ENCODE data around the gene NSA2.
"Not testable (repeated sequence)": the region's sequence is repeated elsewhere in the genome, so short reads cannot be mapped to it uniquely, and the experiment has no call there.

The NSA2 gene

GRCh38 chr5:74787424-74787823, 20.4 kb downstream of the NSA2 start:
- ATAC-seq, result no peak
- H3K27ac Mint-ChIP-seq, result no peak overlapping the region
- no peaks in the 10 kb centered on the region for H3K9me3 Mint-ChIP-seq
- H3K4me3 Mint-ChIP-seq, result no peak overlapping the region
- no peaks in the 10 kb centered on the region for H3K4me1 Mint-ChIP-seq
- no peaks in the 10 kb centered on the region for H3K27me3 Mint-ChIP-seq
- no peak for DNase-seq

GRCh38 chr5:74791669-74792068, 24.6 kb downstream of the NSA2 start:
- not testable (repeated sequence) for H3K4me3 Mint-ChIP-seq, DNase-seq, H3K27me3 Mint-ChIP-seq, ATAC-seq, H3K4me1 Mint-ChIP-seq, H3K9me3 Mint-ChIP-seq, H3K27ac Mint-ChIP-seq

GRCh38 chr5:74798977-74799911, 32.2 kb downstream of the NSA2 start:
- ATAC-seq, result no peak
- DNase-seq, result no peak
- no peak overlapping the region for H3K4me3 Mint-ChIP-seq
- H3K9me3 Mint-ChIP-seq, result no peaks in the 10 kb centered on the region
- H3K27me3 Mint-ChIP-seq, result no peaks in the 10 kb centered on the region
- no peak overlapping the region for H3K27ac Mint-ChIP-seq
- H3K4me1 Mint-ChIP-seq, result no peaks in the 10 kb centered on the region

- ATAC-seq, result no peak
- Mint-ChIP-seq H3K9me3 (no peaks in the 10 kb centered on the region), H3K4me3 (no peak overlapping the region), H3K27ac (no peak overlapping the region), H3K27me3 (no peaks in the 10 kb centered on the region), H3K4me1 (no peaks in the 10 kb centered on the region)
- no peak for DNase-seq
Measured at GRCh38 chr5:74801197-74801596, 34.1 kb downstream of the NSA2 start.

GRCh38 chr5:74801941-74802340, 34.9 kb downstream of the NSA2 start:
- Mint-ChIP-seq H3K27ac (peak overlapping the region in 1 of 2 donors; percentile 3), H3K27me3 (no peaks in the 10 kb centered on the region), H3K9me3 (no peaks in the 10 kb centered on the region), H3K4me1 (no peaks in the 10 kb centered on the region), H3K4me3 (no peak overlapping the region)
- ATAC-seq (no peak), DNase-seq (no peak)

- H3K4me1 Mint-ChIP-seq, result peaks cover 3% of the 10 kb centered on the region
- no peaks in the 10 kb centered on the region for H3K9me3 Mint-ChIP-seq
Measured at GRCh38 chr5:74810915-74811314, 43.9 kb downstream of the NSA2 start.

GRCh38 chr5:74816875-74817274, 49.8 kb downstream of the NSA2 start:
- DNase-seq (no peak), ATAC-seq (no peak)
- no peaks in the 10 kb centered on the region for H3K27me3 Mint-ChIP-seq

More at GRCh38 chr5:74810915-74811314, 43.9 kb downstream of the NSA2 start:
- no peaks in the 10 kb centered on the region for H3K27me3 Mint-ChIP-seq
- no peak overlapping the region for H3K4me3 Mint-ChIP-seq
- DNase-seq (no peak), ATAC-seq (no peak)
- no peak overlapping the region for H3K27ac Mint-ChIP-seq

GRCh38 chr5:74822288-74822687, 55.2 kb downstream of the NSA2 start:
- Mint-ChIP-seq H3K27me3 (no peaks in the 10 kb centered on the region), H3K27ac (no peak overlapping the region), H3K4me3 (no peak overlapping the region), H3K4me1 (peaks cover 10% of the 10 kb centered on the region), H3K9me3 (no peaks in the 10 kb centered on the region)
- DNase-seq, result no peak
- no peak for ATAC-seq

More at GRCh38 chr5:74816875-74817274, 49.8 kb downstream of the NSA2 start:
- no peak overlapping the region for H3K4me3 Mint-ChIP-seq
- H3K9me3 Mint-ChIP-seq, result no peaks in the 10 kb centered on the region
- no peak overlapping the region for H3K27ac Mint-ChIP-seq
- H3K4me1 Mint-ChIP-seq, result peaks cover 15% of the 10 kb centered on the region

- Mint-ChIP-seq H3K27ac (no peak overlapping the region), H3K4me3 (no peak overlapping the region), H3K4me1 (peaks cover 1% of the 10 kb centered on the region), H3K27me3 (no peaks in the 10 kb centered on the region), H3K9me3 (no peaks in the 10 kb centered on the region)
- DNase-seq, result no peak
- no peak for ATAC-seq
Measured at GRCh38 chr5:74829413-74829812, 62.4 kb downstream of the NSA2 start.
